Liver (tissue), 3 donors: ENCODE data around the gene GNPTAB.

Experiments used
- EGR1 ChIP-seq, 2 donors: IDR thresholded peaks; 2 replicates each; pipeline ENCODE4 v1.6.1; 2016 to 2018; ENCODE audit warnings: antibody characterized with exemption in 2 of 2, low read depth in 2 of 2
- GABPA ChIP-seq, 2 donors: IDR thresholded peaks in 1 of 2; conservative IDR thresholded peaks in 1 of 2; 2 replicates each; pipeline ENCODE4 v1.6.1; 2016; ENCODE audit warnings: antibody characterized with exemption in 2 of 2, mild to moderate bottlenecking in 1 of 2, moderate library complexity in 1 of 2
- TF ChIP-seq, protein P1 (sequence below): fragments of 150-350 bp; IDR thresholded peaks from 2 replicates; pipeline ENCODE4 v1.5.1; 2017; ENCODE audit warnings: improper control_type of control experiment, low read depth, low read length; ENCODE audit not compliant: missing input control
- donor health status: healthy.
- donor health status: healthy.

DNA sequence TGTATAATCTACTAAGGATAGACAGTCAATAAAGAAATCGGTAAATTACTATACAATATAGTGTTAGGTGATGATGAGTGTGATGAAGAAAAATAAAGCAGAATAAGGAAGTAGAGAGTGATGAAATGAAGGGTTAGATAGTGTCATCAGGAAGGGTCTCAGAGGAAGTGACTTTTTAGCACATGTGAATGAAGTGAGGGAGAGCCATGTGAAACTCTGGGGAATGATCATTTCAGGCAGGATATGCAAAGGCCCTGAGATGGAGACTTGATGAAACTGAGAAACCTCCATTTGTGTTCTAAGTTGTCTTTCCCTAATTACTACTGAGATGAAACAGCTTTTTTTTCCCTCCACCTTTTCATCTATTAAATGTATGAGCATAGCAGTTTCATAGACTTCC, 19.4 kb upstream of the GNPTAB start:
- TF ChIP-seq GABPA (IDR thresholded peaks at IDR 0.05 in 1 of 2, conservative IDR thresholded peaks at IDR 0.05 in 1 of 2), result no peak
- TF ChIP-seq, protein P1, sequence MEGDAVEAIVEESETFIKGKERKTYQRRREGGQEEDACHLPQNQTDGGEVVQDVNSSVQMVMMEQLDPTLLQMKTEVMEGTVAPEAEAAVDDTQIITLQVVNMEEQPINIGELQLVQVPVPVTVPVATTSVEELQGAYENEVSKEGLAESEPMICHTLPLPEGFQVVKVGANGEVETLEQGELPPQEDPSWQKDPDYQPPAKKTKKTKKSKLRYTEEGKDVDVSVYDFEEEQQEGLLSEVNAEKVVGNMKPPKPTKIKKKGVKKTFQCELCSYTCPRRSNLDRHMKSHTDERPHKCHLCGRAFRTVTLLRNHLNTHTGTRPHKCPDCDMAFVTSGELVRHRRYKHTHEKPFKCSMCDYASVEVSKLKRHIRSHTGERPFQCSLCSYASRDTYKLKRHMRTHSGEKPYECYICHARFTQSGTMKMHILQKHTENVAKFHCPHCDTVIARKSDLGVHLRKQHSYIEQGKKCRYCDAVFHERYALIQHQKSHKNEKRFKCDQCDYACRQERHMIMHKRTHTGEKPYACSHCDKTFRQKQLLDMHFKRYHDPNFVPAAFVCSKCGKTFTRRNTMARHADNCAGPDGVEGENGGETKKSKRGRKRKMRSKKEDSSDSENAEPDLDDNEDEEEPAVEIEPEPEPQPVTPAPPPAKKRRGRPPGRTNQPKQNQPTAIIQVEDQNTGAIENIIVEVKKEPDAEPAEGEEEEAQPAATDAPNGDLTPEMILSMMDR, result no peak
- no peak for TF ChIP-seq EGR1 (IDR thresholded peaks at IDR 0.05; ENCODE audit: low read depth in 2 of 2)
